ENCODE data around the gene SLC35G6.

SLC35G6 gene

DNA sequence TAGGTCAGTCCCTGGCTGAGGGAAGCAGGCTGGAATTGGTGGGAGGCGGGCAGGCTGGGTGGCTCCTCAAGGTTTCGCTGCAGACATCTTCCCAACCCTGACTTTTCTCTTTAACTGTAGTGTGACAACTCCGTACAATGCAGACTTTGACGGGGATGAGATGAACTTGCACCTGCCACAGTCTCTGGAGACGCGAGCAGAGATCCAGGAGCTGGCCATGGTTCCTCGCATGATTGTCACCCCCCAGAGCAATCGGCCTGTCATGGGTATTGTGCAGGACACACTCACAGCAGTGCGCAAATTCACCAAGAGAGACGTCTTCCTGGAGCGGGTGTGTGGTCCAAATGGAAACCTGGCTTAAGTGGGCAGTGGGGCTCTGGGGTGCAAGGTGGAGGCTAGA is 17.9 kb downstream of the SLC35G6 start:
- in situ Hi-C loops (cut with HindIII; ENCODE audit: low sequenced_read_pairs), result no loop called here

GRCh38 chr17:7501729-7502128 is 20.5 kb downstream of the SLC35G6 start:
- in situ Hi-C loops (cut with HindIII; ENCODE audit: low sequenced_read_pairs), result no loop called here

GRCh38 chr17:7502171-7502847 is 21.1 kb downstream of the SLC35G6 start:
- in situ Hi-C loops (cut with HindIII; ENCODE audit: low sequenced_read_pairs), result no loop called here

DNA sequence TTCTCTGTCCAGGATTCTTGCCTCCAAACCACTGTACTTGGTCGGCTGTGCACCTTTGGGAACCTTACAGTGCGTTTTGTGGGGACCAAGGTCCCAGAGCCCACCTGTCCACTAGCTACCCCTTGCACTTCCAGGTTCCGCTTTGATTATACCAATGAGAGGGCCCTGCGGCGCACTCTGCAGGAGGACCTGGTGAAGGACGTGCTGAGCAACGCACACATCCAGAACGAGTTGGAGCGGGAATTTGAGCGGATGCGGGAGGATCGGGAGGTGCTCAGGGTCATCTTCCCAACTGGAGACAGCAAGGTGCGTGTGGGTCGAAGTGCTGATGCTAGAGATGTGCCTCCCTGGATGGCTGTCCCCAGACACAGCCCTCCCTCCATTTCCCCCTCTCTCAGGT is 21.7 kb downstream of the SLC35G6 start:
- in situ Hi-C loops (cut with HindIII; ENCODE audit: low sequenced_read_pairs), result no loop called here

- in situ Hi-C loops (cut with HindIII; ENCODE audit: low sequenced_read_pairs), result no loop called here
Observed at GRCh38 chr17:7503521-7503920, 22.3 kb downstream of the SLC35G6 start.

DNA sequence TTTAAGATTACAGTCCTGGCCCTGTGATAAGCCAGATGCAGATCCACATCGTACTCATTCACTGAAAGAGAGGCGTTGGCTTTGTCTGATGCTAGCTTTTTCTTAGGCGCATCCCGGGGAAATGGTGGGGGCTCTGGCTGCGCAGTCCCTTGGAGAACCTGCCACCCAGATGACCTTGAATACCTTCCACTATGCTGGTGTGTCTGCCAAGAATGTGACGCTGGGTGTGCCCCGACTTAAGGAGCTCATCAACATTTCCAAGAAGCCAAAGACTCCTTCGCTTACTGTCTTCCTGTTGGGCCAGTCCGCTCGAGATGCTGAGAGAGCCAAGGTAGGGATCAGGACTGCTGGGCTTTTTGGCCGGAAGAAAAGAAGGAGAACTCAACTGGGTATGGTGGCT is 26.9 kb downstream of the SLC35G6 start:
- in situ Hi-C loops (cut with HindIII; ENCODE audit: low sequenced_read_pairs), result no loop called here

DNA sequence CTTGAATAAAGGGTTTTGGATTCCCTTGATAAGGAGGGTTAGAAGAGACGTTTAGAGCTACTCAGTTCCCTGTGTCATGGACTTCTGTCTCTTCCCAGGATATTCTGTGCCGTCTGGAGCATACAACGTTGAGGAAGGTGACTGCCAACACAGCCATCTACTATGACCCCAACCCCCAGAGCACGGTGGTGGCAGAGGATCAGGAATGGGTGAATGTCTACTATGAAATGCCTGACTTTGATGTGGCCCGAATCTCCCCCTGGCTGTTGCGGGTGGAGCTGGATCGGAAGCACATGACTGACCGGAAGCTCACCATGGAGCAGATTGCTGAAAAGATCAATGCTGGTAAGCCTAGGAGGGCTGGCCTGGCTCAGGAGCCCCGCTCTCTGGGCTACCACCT is 27.6 kb downstream of the SLC35G6 start:
- in situ Hi-C loops (cut with HindIII; ENCODE audit: low sequenced_read_pairs), result no loop called here

GRCh38 chr17:7509937-7510336 is 28.7 kb downstream of the SLC35G6 start:
- in situ Hi-C loops (cut with HindIII; ENCODE audit: low sequenced_read_pairs), result no loop called here

- in situ Hi-C loops (cut with HindIII; ENCODE audit: low sequenced_read_pairs), result no loop called here
Observed at GRCh38 chr17:7511108-7511507, 29.9 kb downstream of the SLC35G6 start.

GRCh38 chr17:7512105-7512504 is 30.9 kb downstream of the SLC35G6 start:
- in situ Hi-C loops (cut with HindIII; ENCODE audit: low sequenced_read_pairs), result no loop called here

GRCh38 chr17:7512824-7513540 is 31.7 kb downstream of the SLC35G6 start:
- in situ Hi-C loops (cut with HindIII; ENCODE audit: low sequenced_read_pairs), result no loop called here

- in situ Hi-C loops (cut with HindIII; ENCODE audit: low sequenced_read_pairs), result no loop called here
Observed at GRCh38 chr17:7513850-7514419, 32.7 kb downstream of the SLC35G6 start.

GRCh38 chr17:7515911-7516610 is 34.8 kb downstream of the SLC35G6 start:
- in situ Hi-C loops (cut with HindIII; ENCODE audit: low sequenced_read_pairs), result no loop called here

- in situ Hi-C loops (cut with HindIII; ENCODE audit: low sequenced_read_pairs), result no loop called here
Observed at GRCh38 chr17:7523033-7523432, 41.8 kb downstream of the SLC35G6 start.

- in situ Hi-C loops (cut with HindIII; ENCODE audit: low sequenced_read_pairs), result no loop called here
Observed at GRCh38 chr17:7528842-7529241, 47.6 kb downstream of the SLC35G6 start.

- in situ Hi-C loops (cut with HindIII; ENCODE audit: low sequenced_read_pairs), result no loop called here
Observed at GRCh38 chr17:7530023-7530900, 49.0 kb downstream of the SLC35G6 start.
